Astrocyte of the hippocampus (primary cell): ENCODE measurements around the gene MCC.

Experiments
- DNase-seq: peaks from one replicate; pipeline ENCODE4 v3.0.0; 2011; ENCODE audit warnings: low read depth, low spot score

The MCC gene

GRCh38 chr5:113487781-113488644, at the start of gene MCC:
Gene MCC (minus strand): TSS chr5:113488453.
- peak; percentile 98 for DNase-seq

- no peak for DNase-seq
Measured at GRCh38 chr5:113531481-113532159, 43.4 kb upstream of the MCC start.

GRCh38 chr5:113527746-113528145, 39.5 kb upstream of the MCC start:
- no peak for DNase-seq

GRCh38 chr5:113526421-113526820, 38.2 kb upstream of the MCC start:
- peak; percentile 19 for DNase-seq

- DNase-seq, result no peak
Measured at GRCh38 chr5:113524927-113525326, 36.7 kb upstream of the MCC start.

- no peak for DNase-seq
Measured at GRCh38 chr5:113523168-113523567, 34.9 kb upstream of the MCC start.

GRCh38 chr5:113520899-113521298, 32.6 kb upstream of the MCC start:
- no peak for DNase-seq

- DNase-seq, result peak; percentile 40
Measured at GRCh38 chr5:113520429-113520828, 32.2 kb upstream of the MCC start.

- DNase-seq, result no peak
Measured at GRCh38 chr5:113519412-113519811, 31.2 kb upstream of the MCC start.

- DNase-seq, result no peak
Measured at GRCh38 chr5:113518884-113519283, 30.6 kb upstream of the MCC start.

- peak; percentile 21 for DNase-seq
Measured at GRCh38 chr5:113514289-113514635, 26.0 kb upstream of the MCC start.

GRCh38 chr5:113513384-113514288, 25.4 kb upstream of the MCC start, which contains the start of gene YTHDC2:
Gene YTHDC2 (plus strand): TSS chr5:113513694. CDS start chr5:113513896, 202 bp downstream.
- peak; percentile 95 for DNase-seq

- no peak for DNase-seq
Measured at GRCh38 chr5:113512341-113512740, 24.1 kb upstream of the MCC start.

- peak; percentile 49 for DNase-seq
Measured at GRCh38 chr5:113510836-113511451, 22.7 kb upstream of the MCC start.

- peak; percentile 52 for DNase-seq
Measured at GRCh38 chr5:113508756-113509155, 20.5 kb upstream of the MCC start.

- DNase-seq, result no peak
Measured at GRCh38 chr5:113507601-113508000, 19.3 kb upstream of the MCC start.

- DNase-seq, result no peak
Measured at GRCh38 chr5:113505181-113505580, 16.9 kb upstream of the MCC start.

- DNase-seq, result no peak
Measured at GRCh38 chr5:113503146-113503545, 14.9 kb upstream of the MCC start.

- no peak for DNase-seq
Measured at GRCh38 chr5:113502073-113502472, 13.8 kb upstream of the MCC start.

GRCh38 chr5:113495422-113495841, 7.2 kb upstream of the MCC start:
- peak; percentile 16 for DNase-seq

- no peak for DNase-seq
Measured at GRCh38 chr5:113493446-113493845, 5.2 kb upstream of the MCC start.
